COLO829 (cell line): ENCODE results near the gene CHID1.

ENCODE experiments used
- DNase-seq: peaks from one replicate; pipeline ENCODE4 v3.0.0; 2012; ENCODE audit warnings: low spot score

CHID1 gene

GRCh38 chr11:933142-933851, 22.7 kb upstream of the CHID1 start:
- DNase-seq: no peak

GRCh38 chr11:932435-932834, 21.8 kb upstream of the CHID1 start:
- no peak for DNase-seq

GRCh38 chr11:931385-931784, 20.8 kb upstream of the CHID1 start:
- DNase-seq: no peak

- DNase-seq: no peak
These were observed 18.8 kb upstream of the CHID1 start for GRCh38 chr11:929405-929804.

GRCh38 chr11:928786-929185, 18.2 kb upstream of the CHID1 start:
- no peak for DNase-seq

- DNase-seq: no peak
These were observed 17.3 kb upstream of the CHID1 start for GRCh38 chr11:927871-928270.

GRCh38 chr11:926341-926916, 15.8 kb upstream of the CHID1 start:
- peak; percentile 62 for DNase-seq

GRCh38 chr11:925496-926301, 15.1 kb upstream of the CHID1 start, which contains the start of gene AP2A2:
AP2A2 (plus strand) TSS chr11:925870; CDS start chr11:926022, 152 bp downstream.
- DNase-seq: peak; percentile 87

GRCh38 chr11:925158-925495, 14.5 kb upstream of the CHID1 start:
- no peak for DNase-seq

GRCh38 chr11:924406-925157, 14.0 kb upstream of the CHID1 start:
- DNase-seq: no peak

- no peak for DNase-seq
These were observed 13.2 kb upstream of the CHID1 start for GRCh38 chr11:923691-924405.

- no peak for DNase-seq
These were observed 11.5 kb upstream of the CHID1 start for GRCh38 chr11:921921-922678.

- DNase-seq: no peak
These were observed 6.8 kb upstream of the CHID1 start for GRCh38 chr11:917426-917825.

GRCh38 chr11:914747-915501, 4.3 kb upstream of the CHID1 start:
- no peak for DNase-seq

- DNase-seq: no peak
These were observed 3.6 kb upstream of the CHID1 start for GRCh38 chr11:914204-914603.

- DNase-seq: no peak
These were observed 2.4 kb upstream of the CHID1 start for GRCh38 chr11:913043-913442.

- no peak for DNase-seq
These were observed 1.7 kb upstream of the CHID1 start for GRCh38 chr11:912266-912665.

- no peak for DNase-seq
These were observed 1.2 kb upstream of the CHID1 start for GRCh38 chr11:911890-912219.

GRCh38 chr11:911031-911889, 650 bp upstream of the CHID1 start:
- peak; percentile 39 for DNase-seq
